Gastroesophageal sphincter (tissue), 3 donors: Measurements from ENCODE around the gene FREM2.

ENCODE experiments used
- CTCF ChIP-seq, 4 experiments: fragments of 200-600 bp in 2 of 4; fragments of 450-650 bp in 2 of 4; sonication (generic) in 1 of 4; IDR thresholded peaks; one replicate each; pipeline ENCODE4 v1.5.1; 2017 to 2019; ENCODE audit warnings: antibody characterized with exemption in 4 of 4, mild to moderate bottlenecking in 2 of 4, moderate library complexity in 2 of 4
- EP300 ChIP-seq: sonication (generic); formaldehyde crosslinking; IDR thresholded peaks from one replicate; pipeline ENCODE4 v1.6.1; 2017; ENCODE audit warnings: antibody characterized with exemption, mild to moderate bottlenecking
- POLR2A ChIP-seq, 2 donors: fragments of 450-650 bp; IDR thresholded peaks; one replicate each; pipeline ENCODE4 v1.6.1; 2017; ENCODE audit warnings: antibody characterized with exemption in 2 of 2, mild to moderate bottlenecking in 2 of 2, moderate library complexity in 1 of 2
- POLR2AphosphoS5 ChIP-seq: sonication (generic); formaldehyde crosslinking; IDR thresholded peaks from one replicate; pipeline ENCODE4 v1.6.1; 2017; ENCODE audit warnings: antibody characterized with exemption

- no peak for TF ChIP-seq CTCF (IDR thresholded peaks at IDR 0.05)
- no peak for TF ChIP-seq POLR2A (IDR thresholded peaks at IDR 0.05)
- TF ChIP-seq POLR2AphosphoS5 = no peak
- TF ChIP-seq EP300 = no peak
Measured at GRCh38 chr13:38648912-38649311, 38.0 kb upstream of the FREM2 start.
